PFSK-1 (cell line): ENCODE results near the gene DHRS11.

Experiments
- FOXP2 ChIP-seq: optimal IDR thresholded peaks from 2 replicates; pipeline ENCODE3; 2011; ENCODE audit warnings: borderline replicate concordance, control low read depth, inconsistent platforms; ENCODE audit not compliant: insufficient read depth; ENCODE audit errors: extremely low read length, extremely low read depth
- POLR2AphosphoS5 ChIP-seq: IDR thresholded peaks from 2 replicates; pipeline ENCODE4 v1.6.1; 2012; ENCODE audit warnings: low read depth, mild to moderate bottlenecking, control low read depth, low read length, moderate library complexity
- REST ChIP-seq, 2 experiments: IDR thresholded peaks; 2 replicates each; pipeline versions ENCODE4 v1.6.1 to v1.8.0; 2011 to 2012; ENCODE audit warnings: low read depth in 2 of 2, low read length in 2 of 2, control low read depth in 1 of 2, inconsistent platforms in 1 of 2, mild to moderate bottlenecking in 1 of 2, moderate library complexity in 1 of 2; ENCODE audit not compliant: insufficient read depth in 1 of 2
- SIN3A ChIP-seq: IDR thresholded peaks from 2 replicates; pipeline ENCODE4 v1.6.1; 2012; ENCODE audit warnings: mild to moderate bottlenecking, low read length, moderate library complexity, borderline replicate concordance; ENCODE audit not compliant: insufficient read depth
- TAF1 ChIP-seq: IDR thresholded peaks from 2 replicates; pipeline ENCODE4 v1.6.1; 2012; ENCODE audit warnings: low read length, control low read depth, borderline replicate concordance; ENCODE audit not compliant: insufficient read depth

Gene DHRS11

GRCh38 chr17:36597866-36598777 is 6.4 kb downstream of the DHRS11 start:
- TF ChIP-seq SIN3A (no peak), POLR2AphosphoS5 (no peak), REST (IDR thresholded peaks at IDR 0.05; ENCODE audit: insufficient read depth in 1 of 2, low read depth in 2 of 2, low read length in 2 of 2) (no peak), FOXP2 (no peak), TAF1 (no peak)

- TF ChIP-seq POLR2AphosphoS5 (no peak), TAF1 (no peak)
These were observed 7.3 kb downstream of the DHRS11 start for GRCh38 chr17:36598951-36599401.

DNA sequence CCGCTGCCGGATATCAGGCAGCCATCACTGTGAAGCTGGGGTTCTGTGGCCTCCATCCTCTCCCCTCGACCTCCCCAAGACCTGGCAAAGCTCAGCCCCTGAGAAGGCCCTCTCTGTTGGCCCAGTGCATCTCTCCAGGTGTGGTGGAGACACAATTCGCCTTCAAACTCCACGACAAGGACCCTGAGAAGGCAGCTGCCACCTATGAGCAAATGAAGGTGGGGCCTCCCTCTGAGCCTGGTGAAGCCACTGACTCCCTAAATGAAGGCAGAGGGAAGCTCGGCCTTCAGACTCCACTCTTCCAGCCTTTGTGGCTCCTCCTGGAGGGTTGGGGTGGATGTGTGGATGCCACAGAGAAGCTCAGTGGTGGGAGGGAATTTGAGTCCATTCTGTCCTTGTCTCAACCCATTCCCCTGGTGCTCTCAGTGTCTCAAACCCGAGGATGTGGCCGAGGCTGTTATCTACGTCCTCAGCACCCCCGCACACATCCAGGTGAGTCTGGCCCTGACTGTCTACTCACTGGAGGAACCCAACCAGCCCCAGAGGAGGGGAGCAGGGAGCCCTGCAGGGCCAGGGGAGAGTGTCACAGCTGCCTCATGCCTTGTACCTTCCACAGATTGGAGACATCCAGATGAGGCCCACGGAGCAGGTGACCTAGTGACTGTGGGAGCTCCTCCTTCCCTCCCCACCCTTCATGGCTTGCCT is 8.0 kb downstream of the DHRS11 start:
- no peak for TF ChIP-seq REST (IDR thresholded peaks at IDR 0.05; ENCODE audit: insufficient read depth in 1 of 2, low read depth in 2 of 2, low read length in 2 of 2)
- no peak for TF ChIP-seq SIN3A

- no peak for TF ChIP-seq REST (IDR thresholded peaks at IDR 0.05; ENCODE audit: insufficient read depth in 1 of 2, low read depth in 2 of 2, low read length in 2 of 2)
- no peak for TF ChIP-seq SIN3A
- TF ChIP-seq TAF1, result no peak
- no peak for TF ChIP-seq POLR2AphosphoS5
- TF ChIP-seq FOXP2, result no peak
These were observed 8.8 kb downstream of the DHRS11 start for GRCh38 chr17:36600465-36600864.

GRCh38 chr17:36600936-36601302 is 9.2 kb downstream of the DHRS11 start:
- no peak for TF ChIP-seq REST (IDR thresholded peaks at IDR 0.05; ENCODE audit: insufficient read depth in 1 of 2, low read depth in 2 of 2, low read length in 2 of 2)
- no peak for TF ChIP-seq TAF1
- no peak for TF ChIP-seq SIN3A
- TF ChIP-seq FOXP2, result no peak
- no peak for TF ChIP-seq POLR2AphosphoS5
